Skin epidermis (tissue), 12 donors: ENCODE data around the gene ARHGAP6.

Experiments used
- H3K27ac ChIP-seq, 21 experiments: fragments of 200-600 bp; sonication (generic) in 11 of 21; one replicate each; pipeline ENCODE4 v1.5.0; 2020; ENCODE audit warnings: mild to moderate bottlenecking in 3 of 21, inconsistent platforms in 2 of 21, moderate library complexity in 2 of 21
- H3K4me3 ChIP-seq, 7 experiments: fragments of 200-600 bp; sonication (generic) in 2 of 7; one replicate each; pipeline ENCODE4 v1.5.0; 2020; ENCODE audit warnings: inconsistent platforms in 2 of 7, mild to moderate bottlenecking in 2 of 7, moderate library complexity in 1 of 7

Gene ARHGAP6, protein sequence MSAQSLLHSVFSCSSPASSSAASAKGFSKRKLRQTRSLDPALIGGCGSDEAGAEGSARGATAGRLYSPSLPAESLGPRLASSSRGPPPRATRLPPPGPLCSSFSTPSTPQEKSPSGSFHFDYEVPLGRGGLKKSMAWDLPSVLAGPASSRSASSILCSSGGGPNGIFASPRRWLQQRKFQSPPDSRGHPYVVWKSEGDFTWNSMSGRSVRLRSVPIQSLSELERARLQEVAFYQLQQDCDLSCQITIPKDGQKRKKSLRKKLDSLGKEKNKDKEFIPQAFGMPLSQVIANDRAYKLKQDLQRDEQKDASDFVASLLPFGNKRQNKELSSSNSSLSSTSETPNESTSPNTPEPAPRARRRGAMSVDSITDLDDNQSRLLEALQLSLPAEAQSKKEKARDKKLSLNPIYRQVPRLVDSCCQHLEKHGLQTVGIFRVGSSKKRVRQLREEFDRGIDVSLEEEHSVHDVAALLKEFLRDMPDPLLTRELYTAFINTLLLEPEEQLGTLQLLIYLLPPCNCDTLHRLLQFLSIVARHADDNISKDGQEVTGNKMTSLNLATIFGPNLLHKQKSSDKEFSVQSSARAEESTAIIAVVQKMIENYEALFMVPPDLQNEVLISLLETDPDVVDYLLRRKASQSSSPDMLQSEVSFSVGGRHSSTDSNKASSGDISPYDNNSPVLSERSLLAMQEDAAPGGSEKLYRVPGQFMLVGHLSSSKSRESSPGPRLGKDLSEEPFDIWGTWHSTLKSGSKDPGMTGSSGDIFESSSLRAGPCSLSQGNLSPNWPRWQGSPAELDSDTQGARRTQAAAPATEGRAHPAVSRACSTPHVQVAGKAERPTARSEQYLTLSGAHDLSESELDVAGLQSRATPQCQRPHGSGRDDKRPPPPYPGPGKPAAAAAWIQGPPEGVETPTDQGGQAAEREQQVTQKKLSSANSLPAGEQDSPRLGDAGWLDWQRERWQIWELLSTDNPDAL (N-terminal part only)

DNA sequence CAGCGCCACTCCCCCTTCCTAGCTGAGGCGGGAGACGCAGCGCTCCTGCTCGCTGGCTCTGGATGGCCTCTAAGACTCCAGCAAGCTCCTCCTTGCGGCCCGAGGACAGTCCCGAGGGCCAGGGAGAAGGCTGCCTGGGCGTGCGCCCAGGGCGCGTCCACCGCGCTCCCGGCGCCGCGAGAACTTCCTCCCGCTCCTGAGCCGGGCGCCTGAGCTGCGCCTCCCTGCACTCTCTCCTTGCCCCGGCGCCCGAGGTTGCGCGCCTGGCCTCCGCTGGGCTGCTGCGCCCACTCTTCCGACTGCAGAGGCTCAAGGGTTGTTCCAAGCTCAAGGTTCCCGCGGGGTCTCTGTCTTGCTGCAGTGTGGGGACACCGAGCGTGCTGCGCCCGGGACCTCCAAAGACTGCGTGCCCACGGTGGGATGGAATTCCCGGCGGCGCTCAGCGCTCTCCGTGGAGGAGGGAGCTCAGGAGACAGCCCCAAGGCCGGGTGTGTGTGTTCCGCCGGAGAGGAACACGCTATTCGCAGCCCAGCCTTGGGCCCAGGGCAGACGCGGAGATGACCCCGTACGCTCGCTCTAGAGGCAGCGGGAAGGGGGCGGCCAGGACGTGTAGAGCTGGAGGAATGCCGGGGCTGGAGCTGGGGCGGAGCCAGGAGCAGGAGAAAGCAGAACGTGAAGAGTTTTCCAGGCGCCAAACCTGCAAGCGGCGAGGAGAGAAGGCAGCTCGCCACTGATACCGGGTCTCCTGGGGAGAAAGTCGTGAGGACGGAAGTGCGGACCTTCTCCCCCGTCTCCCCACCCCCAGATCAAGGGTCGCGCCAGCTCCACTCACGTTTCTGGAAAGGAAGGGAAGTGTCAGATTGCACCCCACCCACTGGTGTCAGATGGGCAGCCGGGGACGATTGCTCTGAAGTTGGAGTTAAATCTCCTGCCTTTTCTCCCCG lies at the start of gene ARHGAP6:
ARHGAP6 (minus strand) TSS at position 753 of the 944 bp plus-strand sequence. CDS start 1,092 bp downstream, outside the sequence.
- Histone ChIP-seq H3K4me3 (peak within 1 kb of the TSS in 6 of 7 experiments; percentile 5 to 32 (median 15)), H3K27ac (peak within 1 kb of the TSS in 1 of 21 experiments; percentile 23)

DNA sequence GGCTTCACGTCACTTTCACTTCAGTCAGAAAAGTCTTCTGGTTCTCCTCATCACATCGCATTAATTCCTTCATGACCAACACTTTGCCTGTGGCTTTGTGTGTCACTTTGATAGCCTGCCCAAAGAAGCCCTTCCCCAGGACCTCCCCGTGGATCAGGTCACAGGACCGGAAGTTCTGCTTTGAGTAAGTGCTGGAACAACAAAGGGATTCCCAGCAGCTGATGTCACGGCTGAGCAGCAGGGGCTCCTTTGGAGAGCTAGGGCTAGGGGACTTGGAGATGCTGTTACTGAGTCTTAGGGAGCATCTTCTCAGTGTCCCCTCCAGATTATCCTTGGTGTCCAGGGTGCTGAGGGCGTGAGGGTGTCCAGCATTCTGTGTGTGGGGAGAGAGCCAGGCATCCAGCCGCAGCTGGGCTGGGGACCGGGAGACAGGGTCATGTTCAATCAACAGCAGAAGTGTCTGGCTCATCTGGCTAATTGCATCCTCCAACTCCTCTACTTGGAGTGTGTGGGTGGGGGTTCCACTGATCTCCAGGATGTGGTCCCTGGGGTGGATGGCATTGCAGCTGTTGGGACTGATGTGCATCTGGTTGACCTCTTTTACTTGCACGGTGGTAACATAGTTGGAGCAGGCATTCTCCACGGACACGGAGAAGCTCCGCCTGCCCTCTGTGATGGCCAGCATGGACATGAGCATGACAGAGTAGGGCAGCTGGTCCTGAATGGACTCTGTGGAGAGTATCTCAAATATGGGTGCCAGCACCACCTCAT lies 39.2 kb upstream of the ARHGAP6 start:
- no peak overlapping the region for H3K27ac ChIP-seq
- no peak overlapping the region for H3K4me3 ChIP-seq

DNA sequence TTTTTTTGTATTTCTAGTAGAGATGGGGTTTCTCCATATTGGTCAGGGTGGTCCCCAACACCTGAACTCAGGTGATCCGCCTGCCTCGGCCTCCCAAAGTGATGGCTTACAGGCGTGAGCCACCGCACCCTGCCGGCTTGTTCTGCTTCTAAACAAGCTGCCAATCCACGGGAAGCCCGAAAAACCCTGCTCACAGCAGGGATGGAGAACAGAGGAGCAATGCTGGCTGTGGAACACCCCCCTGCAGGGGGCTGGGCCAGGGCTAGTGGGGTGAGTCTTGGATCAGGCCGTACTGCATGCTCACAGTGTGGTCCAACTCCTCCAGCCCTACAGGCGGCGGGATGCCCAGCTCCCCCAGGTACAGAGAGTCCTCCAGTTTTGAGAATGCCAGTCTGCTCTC lies 38.1 kb upstream of the ARHGAP6 start:
- Histone ChIP-seq H3K4me3 (no peak overlapping the region), H3K27ac (no peak overlapping the region)

DNA sequence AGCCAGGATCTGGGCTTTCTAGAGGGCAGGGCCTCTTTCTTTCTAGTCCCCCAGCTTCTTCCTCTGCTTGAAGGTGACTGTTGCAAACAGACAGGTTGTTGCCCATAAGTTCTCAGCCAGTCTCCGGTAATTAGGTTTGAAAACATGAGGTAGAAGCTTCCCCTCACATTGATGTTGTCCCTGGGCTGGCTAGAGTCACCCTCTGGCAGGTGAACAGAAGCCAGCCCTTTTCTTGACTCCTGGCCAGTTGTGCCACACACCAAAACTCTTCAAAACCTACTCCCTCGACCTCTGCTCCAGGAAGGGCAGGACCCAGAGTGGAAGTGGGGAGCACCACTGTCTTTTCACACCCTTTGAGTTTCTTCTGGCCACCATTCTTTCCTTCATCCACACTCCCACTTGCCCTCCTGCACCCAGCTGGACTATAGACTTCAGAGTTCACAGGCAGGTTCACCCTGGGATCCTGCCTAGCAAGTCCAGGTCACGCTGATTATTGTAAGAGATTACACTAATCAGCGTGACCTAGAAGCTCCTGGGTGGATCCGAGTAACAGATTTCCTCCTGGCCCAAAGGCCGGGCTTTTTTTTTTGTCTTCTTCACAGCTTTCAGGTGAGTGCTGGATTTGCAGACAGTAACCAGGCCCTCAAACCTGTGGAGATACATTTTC lies 37.4 kb upstream of the ARHGAP6 start:
- Histone ChIP-seq H3K27ac (no peak overlapping the region), H3K4me3 (no peak overlapping the region)

GRCh38 chrX:11702420-11702819 lies 36.7 kb upstream of the ARHGAP6 start:
- H3K4me3 ChIP-seq, result no peak overlapping the region
- H3K27ac ChIP-seq, result no peak overlapping the region

- peak overlapping the region in 1 of 21 experiments; percentile 9 for H3K27ac ChIP-seq
- H3K4me3 ChIP-seq, result no peak overlapping the region
Observed at GRCh38 chrX:11698702-11699101, 33.0 kb upstream of the ARHGAP6 start.

DNA sequence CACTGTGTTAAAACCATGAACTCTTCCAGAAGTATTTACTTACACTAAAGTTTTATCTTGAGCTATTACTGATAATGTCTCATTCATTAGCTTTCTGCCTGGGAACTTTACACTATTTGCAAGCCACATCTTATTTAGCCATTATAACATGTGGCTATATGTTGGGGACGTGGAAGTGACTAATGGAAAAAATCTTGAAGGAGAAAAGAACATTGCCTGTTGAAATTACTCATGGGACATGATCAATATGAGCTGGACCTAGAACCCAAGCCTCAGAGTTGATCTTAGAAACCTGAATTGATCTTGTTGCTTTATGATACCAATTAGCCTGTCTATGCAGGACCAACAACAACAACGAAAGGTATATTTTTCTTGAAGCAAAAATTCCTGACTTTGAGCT lies 22.5 kb upstream of the ARHGAP6 start:
- H3K4me3 ChIP-seq, result no peak overlapping the region
- H3K27ac ChIP-seq, result no peak overlapping the region

DNA sequence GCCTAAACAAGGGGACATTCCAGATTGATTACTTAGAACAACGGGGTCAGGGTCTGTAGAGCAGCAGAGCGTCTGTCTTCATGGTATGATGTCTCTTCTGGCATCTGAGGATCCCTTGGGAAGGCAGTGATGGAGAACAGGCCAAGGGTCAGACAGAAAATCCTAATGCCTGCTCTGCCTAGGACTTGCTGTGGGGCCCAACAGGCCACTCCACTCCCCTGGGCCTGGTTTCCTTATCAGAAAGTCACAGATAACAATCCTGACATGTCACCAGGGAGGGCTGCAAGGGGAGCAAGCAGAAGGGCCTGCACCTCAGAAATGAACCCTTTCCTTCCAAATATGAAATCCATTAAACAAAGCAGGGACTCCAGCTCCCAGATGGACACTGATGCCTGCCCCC lies 21.4 kb upstream of the ARHGAP6 start:
- Histone ChIP-seq H3K27ac (no peak overlapping the region), H3K4me3 (no peak overlapping the region)

DNA sequence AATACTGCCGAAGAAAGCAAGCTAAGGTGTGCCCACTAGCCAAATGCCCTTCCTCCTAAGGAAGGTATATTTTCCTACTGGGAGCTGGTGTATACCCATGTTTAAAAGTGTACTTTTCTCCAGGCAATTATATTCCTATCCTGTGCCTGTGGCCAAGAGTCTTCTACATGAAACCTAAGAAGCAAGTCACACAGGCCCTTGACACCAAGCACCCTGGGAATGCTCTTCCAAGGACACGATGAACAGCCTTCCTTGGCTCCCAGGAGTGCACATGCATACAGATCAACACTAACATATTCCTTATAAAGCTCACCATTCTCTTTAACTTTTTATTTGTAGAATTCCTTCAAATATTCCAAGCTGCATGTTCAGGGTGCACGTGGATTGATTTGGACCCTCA lies 17.3 kb upstream of the ARHGAP6 start:
- Histone ChIP-seq H3K27ac (no peak overlapping the region), H3K4me3 (no peak overlapping the region)

DNA sequence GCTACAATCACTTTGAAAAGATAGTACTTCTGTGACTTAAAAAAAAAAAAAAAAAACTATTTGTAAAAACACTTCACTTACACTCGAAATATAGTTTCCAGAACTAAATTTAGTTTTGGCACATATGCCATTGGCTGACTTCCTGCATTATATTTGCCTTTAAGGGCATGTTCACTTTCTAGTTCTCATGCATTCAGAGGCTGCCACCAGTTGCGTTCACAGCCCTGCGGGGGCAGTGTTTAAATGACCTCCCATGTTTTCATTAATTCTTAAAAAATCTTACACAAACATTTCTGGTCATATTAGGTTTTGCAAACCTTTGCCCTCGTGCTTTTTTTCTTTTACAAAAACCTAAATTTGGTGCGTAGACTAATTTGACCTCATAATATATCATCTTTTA lies 12.4 kb upstream of the ARHGAP6 start:
- H3K27ac ChIP-seq, result no peak overlapping the region
- no peak overlapping the region for H3K4me3 ChIP-seq

DNA sequence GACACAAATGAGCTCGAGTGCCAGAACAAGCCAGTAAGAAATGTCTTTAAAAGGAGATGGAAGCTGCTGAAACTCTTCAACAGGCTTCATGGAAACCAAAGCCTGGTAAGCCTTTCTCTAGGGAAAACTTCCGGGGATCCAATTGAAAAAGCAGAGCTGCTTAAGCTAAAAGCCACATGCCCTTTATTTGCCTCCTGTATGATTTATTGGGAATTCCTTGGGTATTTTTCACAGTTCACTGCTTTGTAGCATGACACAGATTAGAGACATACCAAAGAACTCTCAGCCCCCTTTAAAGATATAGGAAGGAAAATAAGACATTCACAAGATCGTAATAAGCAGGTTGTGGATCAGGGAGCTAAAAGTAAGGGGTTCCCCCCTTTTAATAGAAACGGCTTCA lies 6.5 kb upstream of the ARHGAP6 start:
- H3K4me3 ChIP-seq, result no peak overlapping the region

DNA sequence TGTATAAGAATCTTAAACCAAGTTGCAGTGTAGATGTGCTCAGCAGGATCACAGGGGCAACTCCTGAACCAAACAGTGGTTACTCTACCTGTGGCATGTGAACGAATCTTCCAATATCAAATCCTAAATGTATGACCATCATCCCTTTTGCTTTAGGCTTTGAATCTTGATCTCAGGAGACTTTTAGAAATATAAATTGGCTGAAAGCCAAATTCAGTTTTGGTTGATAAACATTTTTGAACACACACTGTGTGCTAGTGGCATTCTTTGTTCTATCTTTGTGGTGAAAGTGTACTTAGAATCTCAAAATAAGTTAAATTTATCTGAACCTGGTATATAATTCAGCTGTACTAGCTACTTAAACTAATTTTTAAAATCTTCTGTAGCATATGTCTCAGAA lies 4.6 kb upstream of the ARHGAP6 start:
- H3K4me3 ChIP-seq, result no peak overlapping the region
- no peak overlapping the region for H3K27ac ChIP-seq

More for the DNA sequence above, 6.5 kb upstream of the ARHGAP6 start:
- H3K27ac ChIP-seq, result no peak overlapping the region

DNA sequence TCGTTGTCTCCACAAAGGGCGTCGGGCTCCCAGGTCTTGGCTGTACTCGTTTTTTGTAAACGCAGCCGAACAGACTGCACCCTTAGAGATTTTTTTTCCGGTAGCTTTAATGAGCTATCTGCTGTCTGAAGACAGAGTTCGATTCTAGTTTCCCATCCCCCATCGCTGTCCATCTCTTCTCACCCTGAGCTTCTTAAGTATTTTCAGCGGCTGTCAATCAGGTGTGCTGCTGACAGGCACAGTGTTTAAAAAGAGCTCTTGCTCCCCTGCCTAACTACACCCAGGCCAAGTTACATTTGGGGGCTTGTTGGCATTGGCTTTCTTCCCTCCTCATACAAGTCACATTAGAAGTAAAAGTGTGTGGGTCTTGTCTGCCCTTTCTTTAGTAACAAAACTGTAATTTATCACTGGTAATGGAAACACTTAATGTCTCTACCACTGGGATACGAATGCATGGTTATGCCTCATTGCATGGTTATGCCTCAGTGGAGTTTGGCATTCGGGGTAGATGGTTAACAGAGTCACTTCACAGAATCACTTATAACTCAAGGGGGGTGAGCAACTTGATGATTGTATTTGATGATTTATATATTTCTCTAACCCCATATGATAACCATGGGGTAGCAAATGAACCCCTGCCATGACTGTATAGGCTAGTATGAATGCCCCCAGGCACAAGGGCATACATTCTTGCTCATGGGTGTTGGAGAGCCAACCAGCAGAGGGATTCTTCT lies 1.4 kb upstream of the ARHGAP6 start:
- no peak overlapping the region for H3K27ac ChIP-seq
- H3K4me3 ChIP-seq, result no peak overlapping the region

- peak overlapping the region in 3 of 7 experiments; percentile 13 to 26 (median 14) for H3K4me3 ChIP-seq
- H3K27ac ChIP-seq, result no peak overlapping the region
Observed at GRCh38 chrX:11666164-11666563, 444 bp upstream of the ARHGAP6 start.

DNA sequence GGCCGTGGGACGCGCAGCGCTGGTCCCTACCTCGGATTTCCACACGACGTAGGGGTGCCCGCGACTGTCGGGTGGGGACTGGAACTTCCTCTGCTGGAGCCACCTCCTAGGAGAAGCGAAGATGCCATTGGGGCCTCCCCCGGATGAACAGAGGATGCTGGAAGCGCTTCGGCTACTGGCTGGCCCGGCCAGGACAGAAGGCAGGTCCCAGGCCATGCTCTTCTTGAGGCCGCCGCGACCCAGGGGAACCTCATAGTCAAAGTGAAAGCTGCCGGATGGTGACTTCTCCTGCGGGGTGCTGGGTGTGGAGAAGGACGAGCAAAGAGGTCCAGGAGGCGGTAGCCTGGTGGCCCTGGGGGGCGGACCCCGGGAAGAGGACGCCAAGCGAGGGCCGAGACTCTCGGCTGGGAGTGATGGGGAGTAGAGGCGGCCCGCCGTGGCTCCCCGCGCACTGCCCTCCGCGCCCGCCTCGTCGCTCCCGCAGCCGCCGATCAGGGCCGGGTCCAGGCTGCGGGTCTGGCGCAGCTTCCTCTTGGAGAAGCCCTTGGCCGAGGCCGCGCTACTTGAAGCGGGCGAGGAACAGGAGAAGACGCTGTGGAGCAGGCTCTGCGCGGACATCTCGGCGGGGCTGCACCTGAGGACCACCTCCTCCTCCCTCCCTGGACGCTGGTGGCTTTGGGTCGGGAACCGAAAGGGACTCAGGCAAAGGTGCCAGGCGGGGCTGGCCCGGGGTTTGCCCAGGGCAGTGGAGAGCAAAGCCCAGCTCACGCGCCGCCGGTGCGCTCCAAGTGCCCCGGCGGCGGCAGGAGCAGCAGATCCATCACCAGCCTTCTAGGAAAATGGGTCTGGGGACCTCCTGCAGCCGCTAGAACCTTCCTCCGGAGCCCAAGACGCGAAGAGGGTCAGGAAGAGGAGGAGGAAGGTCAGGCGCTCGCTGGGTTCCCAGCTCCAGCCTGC lies 1.2 kb downstream of the ARHGAP6 start:
- peak overlapping the region in 6 of 7 experiments; percentile 5 to 32 (median 14) for H3K4me3 ChIP-seq
- H3K27ac ChIP-seq, result peak overlapping the region in 1 of 21 experiments; percentile 23

- H3K4me3 ChIP-seq, result peak overlapping the region in 1 of 7 experiments; percentile 26
- no peak overlapping the region for H3K27ac ChIP-seq
Observed at GRCh38 chrX:11663875-11664210, 1.9 kb downstream of the ARHGAP6 start.
